Heart left ventricle (tissue), 16 donors: ENCODE data around the gene MORF4L2. TPM values are rescaled to one million over a fixed set of nuclear protein-coding genes. Genes with fewer than 3 reads are reported as not detected.

ENCODE experiments used
- ATAC-seq, 4 donors: fragments of 200-7000 bp; cut with Tn5 transposase; one replicate each; pipeline ENCODE4 v1.9.1; 2020 to 2022; ENCODE audit warnings: moderate library complexity in 4 of 4, mild to moderate bottlenecking in 3 of 4, moderate number of reproducible peaks in 1 of 4
- DNase-seq, 5 donors: peaks; one replicate each; pipeline ENCODE4 v3.0.0-alpha.2; 2020
- H3K27ac ChIP-seq, 12 donors: fragments of 200-600 bp; sonication (generic) in 4 of 12; one replicate each; pipeline versions ENCODE4 v1.5.0 to v1.8.0; 2016 to 2022; ENCODE audit warnings: mild to moderate bottlenecking in 2 of 12
- H3K27me3 ChIP-seq, 9 donors: fragments of 200-600 bp; sonication (generic) in 2 of 9; one replicate each; pipeline versions ENCODE4 v1.5.1 to v1.8.0; 2016 to 2022; ENCODE audit warnings: mild to moderate bottlenecking in 3 of 9
- H3K36me3 ChIP-seq, 9 donors: fragments of 200-600 bp; sonication (generic) in 2 of 9; one replicate each; pipeline versions ENCODE4 v1.5.0 to v1.8.0; 2018 to 2022; ENCODE audit warnings: mild to moderate bottlenecking in 2 of 9
- H3K4me1 ChIP-seq, 12 donors: fragments of 200-600 bp; sonication (generic) in 4 of 12; one replicate each; pipeline versions ENCODE4 v1.5.0 to v1.8.0; 2016 to 2022; ENCODE audit warnings: mild to moderate bottlenecking in 3 of 12
- H3K4me3 ChIP-seq, 12 donors: fragments of 200-600 bp; sonication (generic) in 4 of 12; one replicate each; pipeline versions ENCODE4 v1.5.0 to v1.8.0; 2017 to 2022; ENCODE audit warnings: mild to moderate bottlenecking in 9 of 12, moderate library complexity in 4 of 12
- H3K9me3 ChIP-seq, 12 donors: fragments of 200-600 bp; sonication (generic) in 4 of 12; one replicate each; pipeline versions ENCODE4 v1.5.0 to v1.8.0; 2016 to 2022; ENCODE audit warnings: mild to moderate bottlenecking in 1 of 12
- CTCF ChIP-seq, 12 donors: fragments of 200-600 bp; sonication (generic) in 4 of 12; IDR thresholded peaks; one replicate each; pipeline versions ENCODE4 v1.5.0 to v1.8.0; 2018 to 2022; ENCODE audit warnings: antibody characterized with exemption in 12 of 12, mild to moderate bottlenecking in 5 of 12
- POLR2A ChIP-seq, 2 donors: fragments of 450-650 bp; IDR thresholded peaks; one replicate each; pipeline ENCODE4 v1.6.1; 2017; ENCODE audit warnings: antibody characterized with exemption in 2 of 2, mild to moderate bottlenecking in 2 of 2, moderate library complexity in 2 of 2
- WGBS, 4 donors: extraction: QIAGEN DNeasy Blood & Tissue Kit in 2 of 4; methylation state at CpG; one replicate each; pipeline versions ENCODE4 v1.1.5 to v1.1.7; 2013 to 2018; 5-methylcytosine and 5-hydroxymethylcytosine counted together
- intact Hi-C, 10 donors: fragments of 100-400 bp; cut with DNase I; formaldehyde crosslinking; loops; one replicate each; pipeline versions ENCODE4 v1.11.1 to v1.14.2; 2022
- polyA plus RNA-seq, 2 donors: library from polyadenylated mRNA; stranded (reverse); fragments of 200-250 nt; gene quantifications; one replicate each; pipeline ENCODE4 v1.2.3, GENCODE V29; 2013
- total RNA-seq, 9 donors: library from RNA; depleted of rRNA in 2 of 9; stranded (reverse); fragments of >200 nt in 2 of 9; fragmentation: NEBNext Ultra II Directional in 3 of 9; extraction: Animal tissue kit (Norgen Biotek cat#: 25700) in 3 of 9; gene quantifications; one replicate each; pipeline versions ENCODE4 v1.1.0 to v1.2.4, GENCODE V29; 2016 to 2023
- donor health status: ischemic (EF 13 %, LVEDD 7.1; RV severe dilation, severe dysfunction).
- donor health status: healthy with polysubstance abuse.
- donor health status: DM: no; HTN: yes; CAD: no.
- donor health status: DM: no; HTN: no; CAD: no.
- donor health status: ischemic (EF 25% LVEDD 6.9; RV normal size, moderate dysfunction).
- donor health status: ischemic (EF 25% LVEDD 5.7; RV mildly dilated, moderate dysfunction).
- donor health status: healthy.
- donor health status: DM: yes; HTN: yes; CAD: no.
- donor health status: ischemic (EF 35%, LVEDD 5.7; RV mildly dilated, moderate dysfunction).
- donor health status: nonischemic (EF 11% LVEDD 7.7; RV severe dilation, severe dysfunction).
- donor health status: DM: yes; HTN: yes; CAD: no.
- donor health status: PGD.
- donor health status: ischemic (EF 29% LVEDD 5.4; RV normal size, mild dysfunction).
- donor health status: nonischemic (EF 23%, LVEDD 6.1; RV moderate dilation, normal function).

The MORF4L2 gene
- total and polyA plus RNA-seq, 11 donors, result 102 to 511 (median 189) TPM

GRCh38 chrX:103629318-103630170, 57.0 kb downstream of the MORF4L2 start:
- intact Hi-C loops, result loop anchor here in 9 of 10 donors (2.0 to 10.0 kb wide), 6 partner anchors 45 to 97 kb away; partner anchors contain the start of genes MORF4L2 (in 4 of the 9) and TCEAL4 (in 1 of the 9)
- ATAC-seq, result peak; percentile 90 to 94 (median 93)

GRCh38 chrX:103628386-103629317, 57.8 kb downstream of the MORF4L2 start, which contains the start of gene TCEAL1:
Gene TCEAL1 (plus strand): TSS chrX:103628975. CDS start chrX:103629917, 942 bp downstream.
- Histone ChIP-seq H3K27ac (peak within 1 kb of the TSS; percentile 70 to 97 (median 93)), H3K9me3 (no peaks in the 10 kb centered on the region), H3K4me1 (peaks cover 0 to 23% (median 4%) of the 10 kb centered on the region in 12 donors), H3K27me3 (peaks cover 0 to 15% (median 0%) of the 10 kb centered on the region in 9 donors), H3K36me3 (no peaks in the 10 kb centered on the region), H3K4me3 (peak within 1 kb of the TSS; percentile 39 to 94 (median 72))
- intact Hi-C loops, result loop anchor here in 4 of 10 donors (2.0 to 10.0 kb wide), 5 partner anchors 44 to 96 kb away; partner anchors contain the start of genes MORF4L2 (in 3 of the 4) and TCEAL4 (in 1 of the 4)
- peak; percentile 74 to 81 (median 78) for ATAC-seq
- 2 to 35% (median 14%) methylated on average over 32 of the region's 32 CpGs for WGBS, 4 donors
- TF ChIP-seq CTCF (IDR thresholded peaks at IDR 0.05) (no peak), POLR2A (IDR thresholded peaks at IDR 0.05) (no peak)
- peak; percentile 48 to 75 (median 66) for DNase-seq

More at GRCh38 chrX:103629318-103630170, 57.0 kb downstream of the MORF4L2 start:
- peaks cover 0 to 23% (median 4%) of the 10 kb centered on the region in 12 donors for H3K4me1 ChIP-seq
- peak overlapping the region; percentile 70 to 97 (median 93) for H3K27ac ChIP-seq
- DNase-seq, result peak; percentile 66 to 77 (median 72)
- H3K27me3 ChIP-seq, result peaks cover 0 to 15% (median 0%) of the 10 kb centered on the region in 9 donors
- peak in 10 of 12 donors; percentile 12 to 66 (median 46) for TF ChIP-seq CTCF (IDR thresholded peaks at IDR 0.05)
- no peak for TF ChIP-seq POLR2A (IDR thresholded peaks at IDR 0.05)
- peak overlapping the region; percentile 39 to 94 (median 72) for H3K4me3 ChIP-seq
- WGBS, 4 donors, result 0 to 26% (median 12%) methylated on average over 44 to 49 of the region's 49 CpGs
- no peaks in the 10 kb centered on the region for H3K36me3 ChIP-seq
- H3K9me3 ChIP-seq, result no peaks in the 10 kb centered on the region

- H3K36me3 ChIP-seq, result peaks cover 0 to 9% (median 0%) of the 10 kb centered on the region in 9 donors
- TF ChIP-seq CTCF (IDR thresholded peaks at IDR 0.05) (no peak), POLR2A (IDR thresholded peaks at IDR 0.05) (no peak)
- peaks cover 0 to 17% (median 0%) of the 10 kb centered on the region in 9 donors for H3K27me3 ChIP-seq
- peaks cover 0 to 23% (median 4%) of the 10 kb centered on the region in 12 donors for H3K4me1 ChIP-seq
- ATAC-seq (no peak), DNase-seq (no peak)
- no peaks in the 10 kb centered on the region for H3K9me3 ChIP-seq
- no peak overlapping the region for H3K27ac ChIP-seq
- intact Hi-C loops, result loop anchor here in 3 of 10 donors (5.0 to 10.0 kb wide), 3 partner anchors 58 to 95 kb away; partner anchors contain the start of gene MORF4L2 (in 1 of the 3)
- H3K4me3 ChIP-seq, result no peak overlapping the region
Observed at GRCh38 chrX:103626855-103627254, 59.6 kb downstream of the MORF4L2 start.

Other genes starting within 250 kb of the MORF4L2 start
- gene RAB40A, start 167.2 kb downstream of the MORF4L2 start, total RNA-seq, result under 1 TPM in 4 of 9 donors, not detected in 5; 0.12 to 0.43 (median 0.17) TPM
- under 1 TPM in 1 of 2 donors, not detected in 1; 0.11 TPM for gene RAB40A, start 167.2 kb downstream of the MORF4L2 start, polyA plus RNA-seq
- gene TCEAL4, start 101.2 kb downstream of the MORF4L2 start, total RNA-seq, result 10 to 100 TPM; 50.9 to 75.3 (median 64.8) TPM
- gene TCEAL4, start 101.2 kb downstream of the MORF4L2 start, polyA plus RNA-seq, result 100 to 1,000 TPM; 105 to 176 TPM
- 10 to 100 TPM; 16.1 to 26.0 (median 20.2) TPM for gene TCEAL3, start 78.7 kb downstream of the MORF4L2 start, total RNA-seq
- gene TCEAL3, start 78.7 kb downstream of the MORF4L2 start, polyA plus RNA-seq, result 10 to 100 TPM; 30.3 to 37.7 TPM
- 10 to 100 TPM; 18.8 to 33.2 (median 23.6) TPM for gene TCEAL1, start 57.7 kb downstream of the MORF4L2 start, total RNA-seq
- 10 to 100 TPM; 16.4 to 23.1 TPM for gene TCEAL1, start 57.7 kb downstream of the MORF4L2 start, polyA plus RNA-seq
- gene TMEM31, start 24.2 kb upstream of the MORF4L2 start, total RNA-seq, result not detected
- under 1 TPM in 1 of 2 donors, not detected in 1; 0.38 TPM for gene TMEM31, start 24.2 kb upstream of the MORF4L2 start, polyA plus RNA-seq
- gene PLP1, start 90.1 kb upstream of the MORF4L2 start, total RNA-seq, result 10 to 100 TPM in 1 of 9 donors, 1 to 10 TPM in 8; 1.2 to 12.5 (median 4.1) TPM
- gene PLP1, start 90.1 kb upstream of the MORF4L2 start, polyA plus RNA-seq, result 1 to 10 TPM; 1.5 to 2.9 TPM
- 10 to 100 TPM in 8 of 9 donors, 1 to 10 TPM in 1; 7.6 to 44.7 (median 28.4) TPM for gene RAB9B, start 145.6 kb upstream of the MORF4L2 start, total RNA-seq
- gene RAB9B, start 145.6 kb upstream of the MORF4L2 start, polyA plus RNA-seq, result 1 to 10 TPM; 6.8 to 8.3 TPM